Spleen (tissue), 7 donors: ENCODE measurements around the gene PEX7.

Source experiments
- CTCF ChIP-seq, 11 experiments: fragments of 200-600 bp in 7 of 11; fragments of 450-650 bp in 4 of 11; sonication (generic) in 4 of 11; IDR thresholded peaks in 8 of 11; conservative IDR thresholded peaks in 3 of 11; 1 replicate in 7 of 11; 2 replicates in 4 of 11; pipeline versions ENCODE4 v1.4.0 to v1.8.0; 2016 to 2021; ENCODE audit warnings: antibody characterized with exemption in 11 of 11, inconsistent platforms in 4 of 11, mild to moderate bottlenecking in 1 of 11
- POLR2AphosphoS5 ChIP-seq, 3 donors: sonication (generic); formaldehyde crosslinking; IDR thresholded peaks; one replicate each; pipeline ENCODE4 v1.5.1; 2017; ENCODE audit warnings: antibody characterized with exemption in 3 of 3
- donor health status: DM: no; HTN: no; CAD: no; lungs with moderate emphysema.
- donor health status: DM: no; HTN: no; CAD: no.
- donor health status: DM: no; HTN: no; CAD: no.

GRCh38 chr6:136956590-136957544 is 134.5 kb downstream of the PEX7 start:
- no peak for TF ChIP-seq CTCF (IDR thresholded peaks at IDR 0.05 in 8 of 11, conservative IDR thresholded peaks at IDR 0.05 in 3 of 11)
- no peak for TF ChIP-seq POLR2AphosphoS5 (IDR thresholded peaks at IDR 0.05)
